ENCODE measurements around the gene CCHCR1. TPM values are rescaled to one million over a fixed set of nuclear protein-coding genes. Genes with fewer than 3 reads are reported as not detected.
"Not testable (repeated sequence)": the region's sequence is repeated elsewhere in the genome, so short reads cannot be mapped to it uniquely, and the experiment has no call there.

CCHCR1 gene
- total RNA-seq, 4 donors from 2014 or later: 10.7 to 33.4 (median 16.5) TPM

GRCh38 chr6:31168606-31169005 lies 11.0 kb upstream of the CCHCR1 start:
- H3K27ac ChIP-seq: no peak overlapping the region
- no peak overlapping the region for H3K4me3 ChIP-seq
- TF ChIP-seq POLR2AphosphoS5 (IDR thresholded peaks at IDR 0.05) (no peak), CTCF (IDR thresholded peaks at IDR 0.05) (no peak), EP300 (IDR thresholded peaks at IDR 0.05) (no peak), POLR2A (IDR thresholded peaks at IDR 0.05) (no peak)

DNA sequence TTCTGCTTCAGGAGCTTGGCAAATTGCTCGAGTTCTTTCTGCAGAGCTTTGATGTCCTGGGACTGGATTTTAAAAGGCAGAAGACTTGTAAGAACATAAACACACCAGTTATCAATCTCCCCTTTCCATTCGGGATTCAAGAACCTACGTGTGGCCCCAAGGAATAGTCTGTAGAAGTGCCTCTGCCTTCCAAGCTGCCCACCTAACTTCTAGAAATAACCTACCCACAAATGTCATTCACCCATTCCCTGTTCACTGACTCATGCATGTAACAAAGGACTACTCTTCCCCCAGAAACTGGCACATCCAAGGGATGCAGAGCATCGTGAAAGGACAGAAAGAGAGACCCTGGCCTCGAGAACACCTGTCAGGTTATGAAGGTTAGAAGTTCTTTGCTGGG lies 8.4 kb upstream of the CCHCR1 start:
- Histone ChIP-seq H3K9me3 (no peaks in the 10 kb centered on the region), H3K27me3 (no peaks in the 10 kb centered on the region), H3K36me3 (peaks cover 8% of the 10 kb centered on the region), H3K4me3 (no peak overlapping the region), H3K4me1 (no peaks in the 10 kb centered on the region), H3K27ac (no peak overlapping the region)
- WGBS: 71% methylated on average over 5 of the region's 5 CpGs
- TF ChIP-seq POLR2AphosphoS5 (IDR thresholded peaks at IDR 0.05): no peak
- no peak for TF ChIP-seq POLR2A (IDR thresholded peaks at IDR 0.05)
- TF ChIP-seq EP300 (IDR thresholded peaks at IDR 0.05): no peak
- no peak for TF ChIP-seq CTCF (IDR thresholded peaks at IDR 0.05)
- no peak for DNase-seq (ENCODE audit: low spot score in 2 of 2)

More at GRCh38 chr6:31168606-31169005, 11.0 kb upstream of the CCHCR1 start:
- DNase-seq (ENCODE audit: low spot score in 2 of 2): no peak
- WGBS: 66% methylated on average over 3 of the region's 3 CpGs
- Histone ChIP-seq H3K4me1 (no peaks in the 10 kb centered on the region), H3K9me3 (no peaks in the 10 kb centered on the region), H3K27me3 (no peaks in the 10 kb centered on the region), H3K36me3 (no peaks in the 10 kb centered on the region)

DNA sequence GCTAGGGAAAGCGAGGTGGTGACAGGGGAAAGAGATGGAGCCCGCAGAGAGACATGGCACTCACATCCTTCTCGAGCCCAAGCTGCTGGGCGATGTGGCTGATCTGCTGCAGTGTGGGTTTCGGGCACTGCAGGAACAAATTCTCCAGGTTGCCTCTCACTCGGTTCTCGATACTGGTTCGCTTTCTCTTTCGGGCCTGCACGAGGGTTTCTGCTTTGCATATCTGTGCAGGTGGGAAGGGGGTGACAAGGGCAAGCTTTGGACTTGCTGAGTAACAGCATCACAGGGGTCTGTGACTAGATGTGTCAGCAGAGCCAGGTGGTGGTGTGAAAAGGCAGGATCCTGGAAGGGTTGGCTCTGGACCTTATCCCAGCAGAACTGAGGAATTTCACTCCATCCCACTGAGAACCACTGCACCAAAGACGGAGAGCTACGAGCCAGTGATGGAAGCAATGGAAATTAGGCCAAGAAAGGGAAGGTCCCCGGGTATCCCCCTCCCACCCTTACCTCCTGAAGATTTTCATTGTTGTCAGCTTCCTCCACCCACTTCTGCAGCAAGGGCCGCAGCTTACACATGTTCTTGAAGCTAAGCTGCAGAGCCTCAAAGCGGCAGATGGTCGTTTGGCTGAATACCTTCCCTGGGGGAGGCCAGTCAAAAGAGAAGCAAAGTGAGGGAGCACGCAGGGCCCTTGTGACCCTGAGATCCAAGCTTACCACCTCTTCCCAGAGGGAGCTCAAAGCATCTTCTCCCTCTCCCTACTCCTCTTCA lies 7.6 kb upstream of the CCHCR1 start:
- H3K4me1 ChIP-seq; DNase-seq (ENCODE audit: low spot score in 2 of 2); H3K27ac ChIP-seq; H3K36me3 ChIP-seq; H3K27me3 ChIP-seq; H3K9me3 ChIP-seq; H3K4me3 ChIP-seq: not testable (repeated sequence)
- WGBS: 84% methylated on average over 17 of the region's 17 CpGs

- H3K4me3 ChIP-seq; H3K4me1 ChIP-seq; H3K9me3 ChIP-seq; H3K27ac ChIP-seq; DNase-seq (ENCODE audit: low spot score in 2 of 2); H3K36me3 ChIP-seq; H3K27me3 ChIP-seq: not testable (repeated sequence)
- WGBS: 94% methylated on average over 7 of the region's 9 CpGs
These were observed 7.0 kb upstream of the CCHCR1 start for GRCh38 chr6:31164475-31165063.

DNA sequence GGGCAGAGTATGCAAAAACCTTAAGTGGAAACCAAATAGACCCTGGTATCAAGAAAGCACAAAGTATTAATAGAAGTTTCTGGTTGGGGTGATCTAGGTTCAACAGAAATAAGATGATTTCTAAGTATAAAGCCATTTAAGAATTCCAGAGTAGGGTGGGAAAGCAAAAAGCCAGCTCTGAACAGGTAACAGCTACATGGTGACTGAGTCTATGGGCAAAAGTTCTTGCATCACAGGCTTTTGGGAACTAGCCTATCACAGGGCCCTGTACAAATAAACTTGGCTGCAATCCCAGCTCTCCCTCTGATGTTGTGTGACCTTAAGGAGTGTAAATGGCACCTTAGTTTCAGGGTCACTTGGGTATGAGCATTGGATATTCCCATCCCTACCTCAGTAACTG lies 6.3 kb upstream of the CCHCR1 start:
- Histone ChIP-seq H3K9me3 (no peaks in the 10 kb centered on the region), H3K36me3 (peaks cover 8% of the 10 kb centered on the region), H3K4me1 (peaks cover 11% of the 10 kb centered on the region), H3K4me3 (no peak overlapping the region), H3K27ac (no peak overlapping the region), H3K27me3 (no peaks in the 10 kb centered on the region)
- TF ChIP-seq CTCF (IDR thresholded peaks at IDR 0.05): no peak
- TF ChIP-seq POLR2AphosphoS5 (IDR thresholded peaks at IDR 0.05): no peak
- TF ChIP-seq POLR2A (IDR thresholded peaks at IDR 0.05): no peak
- TF ChIP-seq EP300 (IDR thresholded peaks at IDR 0.05): no peak
- no peak for DNase-seq (ENCODE audit: low spot score in 2 of 2)

DNA sequence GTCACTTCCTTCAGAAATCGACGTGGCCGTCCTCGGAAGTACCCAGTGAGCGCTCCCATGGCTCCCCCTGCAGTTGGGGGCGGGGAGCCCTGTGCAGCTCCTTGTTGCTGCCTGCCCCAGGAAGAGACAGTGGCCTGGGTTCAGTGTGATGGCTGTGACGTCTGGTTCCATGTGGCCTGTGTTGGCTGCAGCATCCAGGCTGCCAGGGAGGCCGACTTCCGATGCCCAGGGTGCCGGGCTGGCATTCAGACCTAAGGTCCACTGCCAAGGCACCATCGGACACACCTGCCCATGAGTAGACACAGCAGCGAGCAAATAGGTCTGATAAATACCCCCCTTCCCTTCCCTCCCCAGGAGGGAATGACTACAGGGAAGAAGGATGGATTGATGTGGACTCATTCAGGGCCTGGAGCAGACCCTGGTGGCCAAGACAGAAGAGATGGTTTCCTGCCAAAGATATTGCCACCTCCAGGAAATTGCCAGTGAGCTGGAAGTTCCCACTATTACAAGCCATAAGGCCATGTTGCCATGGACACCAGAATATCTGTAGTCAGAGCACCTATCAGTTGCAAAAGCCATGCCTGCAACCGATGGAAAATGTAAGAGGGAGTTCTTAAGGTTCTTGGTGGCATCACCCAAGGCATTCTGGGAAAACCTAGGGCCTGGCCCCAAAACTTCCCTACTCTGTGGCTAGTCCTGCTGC lies 5.0 kb upstream of the CCHCR1 start:
- no peak overlapping the region for H3K4me3 ChIP-seq
- H3K27me3 ChIP-seq: no peaks in the 10 kb centered on the region
- H3K27ac ChIP-seq: no peak overlapping the region
- TF ChIP-seq EP300 (IDR thresholded peaks at IDR 0.05): no peak
- no peak for TF ChIP-seq POLR2AphosphoS5 (IDR thresholded peaks at IDR 0.05)
- no peak for TF ChIP-seq CTCF (IDR thresholded peaks at IDR 0.05)
- no peak for TF ChIP-seq POLR2A (IDR thresholded peaks at IDR 0.05)
- H3K9me3 ChIP-seq: no peaks in the 10 kb centered on the region
- DNase-seq (ENCODE audit: low spot score in 2 of 2): no peak
- 85% methylated on average over 9 of the region's 13 CpGs for WGBS
- peaks cover 8% of the 10 kb centered on the region for H3K36me3 ChIP-seq
- H3K4me1 ChIP-seq: peaks cover 15% of the 10 kb centered on the region
